SK-N-MC (cell line): Measurements from ENCODE around the gene ZP2.

Experiments
- EZH2 ChIP-seq: fragments of 200-600 bp; sonication (generic); IDR thresholded peaks from one replicate; pipeline ENCODE4 v1.6.1; 2017; ENCODE audit warnings: antibody characterized with exemption
- FOXP2 ChIP-seq: optimal IDR thresholded peaks from 2 replicates; pipeline ENCODE3; 2011; ENCODE audit warnings: mild to moderate bottlenecking, moderate library complexity; ENCODE audit not compliant: insufficient read depth; ENCODE audit errors: extremely low read length, control extremely low read depth
- POLR2AphosphoS5 ChIP-seq: IDR thresholded peaks from 2 replicates; pipeline ENCODE4 v1.6.1; 2012; ENCODE audit warnings: mild to moderate bottlenecking, low read depth, low read length, borderline replicate concordance

- TF ChIP-seq EZH2 (no peak), POLR2AphosphoS5 (no peak), FOXP2 (no peak)
Observed at GRCh38 chr16:21199607-21200218, 11.7 kb downstream of the ZP2 start.
